ENCODE data around the gene GABBR2.

The GABBR2 gene

GRCh38 chr9:98399950-98400683 lies 308.6 kb downstream of the GABBR2 start:
- no peak for DNase-seq (ENCODE audit: low read depth)
- TF ChIP-seq, protein P1, sequence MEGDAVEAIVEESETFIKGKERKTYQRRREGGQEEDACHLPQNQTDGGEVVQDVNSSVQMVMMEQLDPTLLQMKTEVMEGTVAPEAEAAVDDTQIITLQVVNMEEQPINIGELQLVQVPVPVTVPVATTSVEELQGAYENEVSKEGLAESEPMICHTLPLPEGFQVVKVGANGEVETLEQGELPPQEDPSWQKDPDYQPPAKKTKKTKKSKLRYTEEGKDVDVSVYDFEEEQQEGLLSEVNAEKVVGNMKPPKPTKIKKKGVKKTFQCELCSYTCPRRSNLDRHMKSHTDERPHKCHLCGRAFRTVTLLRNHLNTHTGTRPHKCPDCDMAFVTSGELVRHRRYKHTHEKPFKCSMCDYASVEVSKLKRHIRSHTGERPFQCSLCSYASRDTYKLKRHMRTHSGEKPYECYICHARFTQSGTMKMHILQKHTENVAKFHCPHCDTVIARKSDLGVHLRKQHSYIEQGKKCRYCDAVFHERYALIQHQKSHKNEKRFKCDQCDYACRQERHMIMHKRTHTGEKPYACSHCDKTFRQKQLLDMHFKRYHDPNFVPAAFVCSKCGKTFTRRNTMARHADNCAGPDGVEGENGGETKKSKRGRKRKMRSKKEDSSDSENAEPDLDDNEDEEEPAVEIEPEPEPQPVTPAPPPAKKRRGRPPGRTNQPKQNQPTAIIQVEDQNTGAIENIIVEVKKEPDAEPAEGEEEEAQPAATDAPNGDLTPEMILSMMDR (conservative IDR thresholded peaks at IDR 0.05; ENCODE audit: low read depth, low read length) = peak; percentile 6
- no peak overlapping the region for H3K4me3 ChIP-seq (ENCODE audit: low read depth, low read length)

DNA sequence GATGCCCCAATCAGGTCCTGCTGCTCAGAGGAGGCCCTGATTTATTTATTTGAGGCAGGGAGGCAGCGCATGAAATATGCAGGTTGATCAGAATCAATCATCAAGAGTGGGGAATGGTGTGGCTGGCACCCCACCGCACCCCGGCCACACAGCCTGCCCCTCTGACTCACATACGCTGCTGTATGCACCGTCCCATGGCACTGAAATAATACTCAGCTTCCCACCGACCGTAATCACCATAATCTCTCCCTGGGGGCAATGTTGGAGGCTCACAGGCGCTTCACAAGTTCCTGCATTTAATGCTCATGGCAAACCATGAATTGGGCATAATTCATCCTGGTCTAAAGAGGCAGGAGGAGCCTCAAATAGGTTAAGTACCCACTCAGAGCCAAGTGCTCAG lies 312.1 kb downstream of the GABBR2 start:
- no peak for DNase-seq (ENCODE audit: low read depth)
- TF ChIP-seq, protein P1 (conservative IDR thresholded peaks at IDR 0.05; ENCODE audit: low read depth, low read length) = no peak
- no peak overlapping the region for H3K4me3 ChIP-seq (ENCODE audit: low read depth, low read length)

GRCh38 chr9:98396236-98396635 lies 312.5 kb downstream of the GABBR2 start:
- DNase-seq (ENCODE audit: low read depth) = no peak
- no peak overlapping the region for H3K4me3 ChIP-seq (ENCODE audit: low read depth, low read length)
- TF ChIP-seq, protein P1 (conservative IDR thresholded peaks at IDR 0.05; ENCODE audit: low read depth, low read length) = no peak

DNA sequence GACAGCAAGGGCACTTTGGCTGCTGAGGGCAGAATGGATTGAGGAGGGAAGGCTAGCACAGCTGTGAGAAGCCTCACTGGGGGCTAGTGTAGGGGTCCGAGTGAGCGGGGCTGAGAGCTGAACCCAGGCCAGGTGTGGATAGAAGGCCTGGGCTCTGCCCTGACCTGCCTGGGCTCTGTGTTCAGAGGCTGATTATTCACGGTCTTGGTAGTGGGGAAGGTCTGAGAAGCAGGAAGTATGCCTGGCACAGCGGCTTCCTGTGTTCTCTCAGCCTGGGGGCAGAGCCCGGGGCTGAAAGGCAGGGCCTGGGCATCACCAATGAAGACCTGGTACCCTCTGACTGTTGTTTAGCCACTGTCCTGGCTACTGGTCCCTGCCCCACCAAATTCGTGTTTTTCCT lies 316.9 kb downstream of the GABBR2 start:
- DNase-seq (ENCODE audit: low read depth) = no peak
- H3K4me3 ChIP-seq (ENCODE audit: low read depth, low read length) = no peak overlapping the region
- TF ChIP-seq, protein P1 (conservative IDR thresholded peaks at IDR 0.05; ENCODE audit: low read depth, low read length) = no peak

DNA sequence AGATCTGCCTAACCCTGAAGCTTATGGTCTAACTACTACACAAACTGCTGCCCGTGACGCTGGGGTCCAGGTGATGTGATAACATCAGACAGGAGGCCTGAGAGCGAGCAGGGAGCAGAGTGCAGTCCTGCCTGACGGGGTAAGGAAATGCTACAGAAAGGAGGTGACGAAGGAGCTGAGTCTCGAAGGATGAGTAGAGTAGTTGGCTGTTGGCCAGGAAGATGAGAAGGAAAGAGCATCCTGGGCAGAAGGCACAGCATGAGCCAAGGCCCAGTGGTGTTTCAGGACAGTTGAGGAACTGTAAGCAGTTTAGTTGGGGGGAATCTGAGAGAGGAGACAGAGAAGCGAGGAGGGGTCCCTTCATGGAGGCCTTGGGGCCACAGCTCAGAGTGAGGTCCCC lies 317.3 kb downstream of the GABBR2 start:
- no peak overlapping the region for H3K4me3 ChIP-seq (ENCODE audit: low read depth, low read length)
- no peak for DNase-seq (ENCODE audit: low read depth)
- TF ChIP-seq, protein P1 (conservative IDR thresholded peaks at IDR 0.05; ENCODE audit: low read depth, low read length) = no peak

DNA sequence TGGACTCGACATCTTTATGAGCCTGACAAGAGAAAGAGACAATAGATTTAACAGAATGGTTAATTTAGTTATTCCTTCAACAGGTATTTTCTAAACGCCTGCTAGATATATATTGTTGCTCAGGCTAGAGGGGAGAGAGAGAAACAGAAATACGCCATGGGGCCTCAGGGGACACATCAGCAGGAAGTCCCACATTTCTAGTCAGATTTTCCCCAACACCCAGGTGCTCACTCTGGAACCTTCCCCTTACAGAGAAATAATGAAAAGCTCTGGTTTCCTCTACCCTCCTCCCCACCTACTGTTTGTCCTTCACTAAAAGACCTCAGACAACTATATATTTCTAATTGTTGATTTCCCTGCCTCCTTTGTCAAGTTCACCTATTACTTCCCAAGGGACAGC lies 323.0 kb downstream of the GABBR2 start:
- DNase-seq (ENCODE audit: low read depth) = no peak
- no peak overlapping the region for H3K4me3 ChIP-seq (ENCODE audit: low read depth, low read length)
- TF ChIP-seq, protein P1 (conservative IDR thresholded peaks at IDR 0.05; ENCODE audit: low read depth, low read length) = no peak

GRCh38 chr9:98383758-98384157 lies 325.0 kb downstream of the GABBR2 start:
- no peak overlapping the region for H3K4me3 ChIP-seq (ENCODE audit: low read depth, low read length)
- DNase-seq (ENCODE audit: low read depth) = peak; percentile 35

More at GRCh38 chr9:98383758-98384157, 325.0 kb downstream of the GABBR2 start:
- TF ChIP-seq, protein P1 (conservative IDR thresholded peaks at IDR 0.05; ENCODE audit: low read depth, low read length) = peak; percentile 57
